Tibial nerve (tissue), 4 donors: ENCODE data around the gene C1orf159. TPM values are rescaled to one million over a fixed set of nuclear protein-coding genes. Genes with fewer than 3 reads are reported as not detected.

Source experiments
- DNase-seq, 2 donors: peaks; one replicate each; pipeline ENCODE4 v3.0.0-alpha.2; 2019; ENCODE audit warnings: low spot score in 2 of 2
- H3K27ac ChIP-seq, 4 donors: fragments of 200-600 bp; sonication (generic) in 3 of 4; one replicate each; pipeline ENCODE4 v1.5.1; 2017 to 2019; ENCODE audit warnings: mild to moderate bottlenecking in 1 of 4
- H3K27me3 ChIP-seq, 2 donors: fragments of 200-600 bp; sonication (generic) in 1 of 2; one replicate each; pipeline versions ENCODE4 v1.5.1 to v1.6.0; 2017 to 2019
- H3K36me3 ChIP-seq, 3 donors: fragments of 200-600 bp; sonication (generic); one replicate each; pipeline ENCODE4 v1.5.1; 2018 to 2019
- H3K4me1 ChIP-seq, 4 donors: fragments of 200-600 bp; sonication (generic) in 3 of 4; one replicate each; pipeline ENCODE4 v1.5.1; 2017 to 2019
- H3K4me3 ChIP-seq, 4 donors: fragments of 200-600 bp; sonication (generic) in 3 of 4; one replicate each; pipeline ENCODE4 v1.5.1; 2017 to 2019; ENCODE audit warnings: mild to moderate bottlenecking in 1 of 4, moderate library complexity in 1 of 4
- H3K9me3 ChIP-seq, 4 donors: fragments of 200-600 bp; sonication (generic) in 3 of 4; one replicate each; pipeline ENCODE4 v1.5.1; 2017 to 2019
- EP300 ChIP-seq, 2 donors: sonication (generic); formaldehyde crosslinking; IDR thresholded peaks; one replicate each; pipeline ENCODE4 v1.6.1; 2017; ENCODE audit warnings: antibody characterized with exemption in 2 of 2, mild to moderate bottlenecking in 1 of 2
- POLR2A ChIP-seq, 2 donors: fragments of 450-650 bp; IDR thresholded peaks; one replicate each; pipeline ENCODE4 v1.6.1; 2017; ENCODE audit warnings: antibody characterized with exemption in 2 of 2, mild to moderate bottlenecking in 2 of 2, moderate library complexity in 2 of 2
- WGBS, 2 donors: methylation state at CpG; one replicate each; pipeline ENCODE4 v1.1.5; 2018; 5-methylcytosine and 5-hydroxymethylcytosine counted together
- total RNA-seq, 4 donors: library from RNA; depleted of rRNA; stranded (reverse); fragments of >200 nt; gene quantifications; one replicate each; pipeline ENCODE4 v1.1.0, GENCODE V29; 2016
- TF ChIP-seq, protein P1 (sequence below), 5 experiments: fragments of 200-600 bp in 3 of 5; fragments of 450-650 bp in 2 of 5; sonication (generic) in 3 of 5; IDR thresholded peaks; one replicate each; pipeline ENCODE4 v1.5.1; 2016 to 2019; ENCODE audit warnings: antibody characterized with exemption in 5 of 5, mild to moderate bottlenecking in 3 of 5, moderate library complexity in 2 of 5

The C1orf159 gene
- total RNA-seq, 4 donors from 2014 or later, result 18.4 to 29.4 (median 23.1) TPM

GRCh38 chr1:1150100-1150499, 34.2 kb upstream of the C1orf159 start:
- Histone ChIP-seq H3K27ac (no peak overlapping the region), H3K27me3 (peaks cover 0 to 14% of the 10 kb centered on the region in 2 donors), H3K36me3 (no peaks in the 10 kb centered on the region), H3K4me3 (no peak overlapping the region), H3K4me1 (no peaks in the 10 kb centered on the region), H3K9me3 (peaks cover 0 to 7% (median 0%) of the 10 kb centered on the region in 4 donors)
- DNase-seq, result no peak
- TF ChIP-seq POLR2A (IDR thresholded peaks at IDR 0.05), result no peak
- no peak for TF ChIP-seq EP300 (IDR thresholded peaks at IDR 0.05)
- TF ChIP-seq, protein P1, sequence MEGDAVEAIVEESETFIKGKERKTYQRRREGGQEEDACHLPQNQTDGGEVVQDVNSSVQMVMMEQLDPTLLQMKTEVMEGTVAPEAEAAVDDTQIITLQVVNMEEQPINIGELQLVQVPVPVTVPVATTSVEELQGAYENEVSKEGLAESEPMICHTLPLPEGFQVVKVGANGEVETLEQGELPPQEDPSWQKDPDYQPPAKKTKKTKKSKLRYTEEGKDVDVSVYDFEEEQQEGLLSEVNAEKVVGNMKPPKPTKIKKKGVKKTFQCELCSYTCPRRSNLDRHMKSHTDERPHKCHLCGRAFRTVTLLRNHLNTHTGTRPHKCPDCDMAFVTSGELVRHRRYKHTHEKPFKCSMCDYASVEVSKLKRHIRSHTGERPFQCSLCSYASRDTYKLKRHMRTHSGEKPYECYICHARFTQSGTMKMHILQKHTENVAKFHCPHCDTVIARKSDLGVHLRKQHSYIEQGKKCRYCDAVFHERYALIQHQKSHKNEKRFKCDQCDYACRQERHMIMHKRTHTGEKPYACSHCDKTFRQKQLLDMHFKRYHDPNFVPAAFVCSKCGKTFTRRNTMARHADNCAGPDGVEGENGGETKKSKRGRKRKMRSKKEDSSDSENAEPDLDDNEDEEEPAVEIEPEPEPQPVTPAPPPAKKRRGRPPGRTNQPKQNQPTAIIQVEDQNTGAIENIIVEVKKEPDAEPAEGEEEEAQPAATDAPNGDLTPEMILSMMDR (IDR thresholded peaks at IDR 0.05), result no peak
- no CpG with 5 or more reads among the region's 12 CpGs for WGBS, 2 donors

DNA sequence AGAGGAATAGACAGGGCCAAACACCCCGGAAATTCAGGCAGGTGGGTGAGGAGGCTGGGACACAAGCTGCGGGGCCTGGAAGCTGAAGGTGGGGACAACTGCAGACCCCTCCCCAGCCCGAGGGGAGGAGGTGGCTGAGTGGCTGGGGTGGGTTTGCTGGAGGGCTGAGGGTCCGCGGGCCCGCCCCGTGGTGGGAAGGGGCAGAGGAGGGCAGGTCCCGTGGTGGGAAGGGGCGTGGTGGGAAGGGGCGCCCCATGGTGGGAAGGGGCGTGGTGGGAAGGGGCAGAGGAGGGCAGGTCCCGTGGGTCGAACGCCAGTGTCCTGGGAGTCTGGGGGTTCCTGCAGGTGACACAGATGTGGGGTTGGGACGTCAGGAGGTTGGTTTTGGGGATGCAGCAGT, 33.5 kb upstream of the C1orf159 start:
- WGBS, 2 donors, result 78 to 79% methylated on average over 15 of the region's 15 CpGs
- H3K4me3 ChIP-seq, result no peak overlapping the region
- TF ChIP-seq, protein P1 (IDR thresholded peaks at IDR 0.05), result no peak
- TF ChIP-seq EP300 (IDR thresholded peaks at IDR 0.05) (no peak), POLR2A (IDR thresholded peaks at IDR 0.05) (no peak)
- H3K27ac ChIP-seq, result no peak overlapping the region
- H3K36me3 ChIP-seq, result no peaks in the 10 kb centered on the region
- peaks cover 0 to 4% (median 0%) of the 10 kb centered on the region in 4 donors for H3K4me1 ChIP-seq
- H3K9me3 ChIP-seq, result peaks cover 0 to 7% (median 0%) of the 10 kb centered on the region in 4 donors
- no peak for DNase-seq
- H3K27me3 ChIP-seq, result peaks cover 0 to 21% of the 10 kb centered on the region in 2 donors

GRCh38 chr1:1148569-1148968, 32.7 kb upstream of the C1orf159 start:
- peaks cover 0 to 23% of the 10 kb centered on the region in 2 donors for H3K27me3 ChIP-seq
- peaks cover 0 to 7% (median 0%) of the 10 kb centered on the region in 4 donors for H3K9me3 ChIP-seq
- DNase-seq, result no peak
- peaks cover 0 to 10% (median 0%) of the 10 kb centered on the region in 4 donors for H3K4me1 ChIP-seq
- 70 to 75% methylated on average over 24 of the region's 24 CpGs for whole genome bisulfite sequencing, 2 donors
- H3K36me3 ChIP-seq, result no peaks in the 10 kb centered on the region
- TF ChIP-seq POLR2A (IDR thresholded peaks at IDR 0.05), result no peak
- no peak overlapping the region for H3K4me3 ChIP-seq
- H3K27ac ChIP-seq, result no peak overlapping the region

GRCh38 chr1:1148061-1148460, 32.2 kb upstream of the C1orf159 start:
- H3K27ac ChIP-seq, result no peak overlapping the region
- H3K27me3 ChIP-seq, result peaks cover 0 to 28% of the 10 kb centered on the region in 2 donors
- H3K4me3 ChIP-seq, result no peak overlapping the region
- no peak for DNase-seq
- TF ChIP-seq, protein P1 (IDR thresholded peaks at IDR 0.05), result no peak
- no peak for TF ChIP-seq EP300 (IDR thresholded peaks at IDR 0.05)
- TF ChIP-seq POLR2A (IDR thresholded peaks at IDR 0.05), result no peak
- whole genome bisulfite sequencing, 2 donors, result 90 to 93% methylated on average over 13 of the region's 13 CpGs
- peaks cover 0 to 3% (median 0%) of the 10 kb centered on the region in 4 donors for H3K9me3 ChIP-seq
- no peaks in the 10 kb centered on the region for H3K36me3 ChIP-seq
- peaks cover 0 to 12% (median 0%) of the 10 kb centered on the region in 4 donors for H3K4me1 ChIP-seq

- Histone ChIP-seq H3K27me3 (peaks cover 0 to 42% of the 10 kb centered on the region in 2 donors), H3K9me3 (no peaks in the 10 kb centered on the region), H3K36me3 (no peaks in the 10 kb centered on the region), H3K4me1 (peaks cover 0 to 12% (median 0%) of the 10 kb centered on the region in 4 donors), H3K4me3 (no peak overlapping the region), H3K27ac (no peak overlapping the region)
- 88 to 91% methylated on average over 14 to 15 of the region's 15 CpGs for WGBS, 2 donors
- no peak for TF ChIP-seq EP300 (IDR thresholded peaks at IDR 0.05)
- TF ChIP-seq, protein P1 (IDR thresholded peaks at IDR 0.05), result no peak
- no peak for TF ChIP-seq POLR2A (IDR thresholded peaks at IDR 0.05)
- no peak for DNase-seq
These were observed 30.7 kb upstream of the C1orf159 start for GRCh38 chr1:1146596-1146995.
